Panc1 (cell line): ENCODE results near the gene CEP120. TPM values are rescaled to one million over a fixed set of nuclear protein-coding genes. Genes with fewer than 3 reads are reported as not detected.

ENCODE experiments used
- ATAC-seq: fragments of 200-7000 bp; cut with Tn5 transposase; 2 replicates; pipeline ENCODE4 v1.9.1; 2020; ENCODE audit warnings: mild to moderate bottlenecking, moderate library complexity
- BruUV-seq: library from RNA; stranded (reverse); fragments of 400-500 nt; replicated peaks from 2 replicates; lab custom pipeline; 2021; lab: Mats Ljungman, UMichigan
- CTCF ChIA-PET: fragments of 300-600 bp; sonication (Branson Sonifier 250); formaldehyde crosslinking; loops from one replicate; lab custom pipeline; 2022; ENCODE audit warnings: antibody characterized with exemption; lab: Charles Lee
- POLR2A ChIA-PET: fragments of 300-600 bp; sonication (Branson Sonifier 250); formaldehyde crosslinking; loops from one replicate; lab custom pipeline; 2022; ENCODE audit warnings: antibody characterized with exemption; lab: Charles Lee
- DNase-seq: peaks from one replicate; pipeline ENCODE4 v3.0.0-alpha.2; 2010; ENCODE audit warnings: low read depth, low spot score
- H3K27ac ChIP-seq: 2 replicates; pipeline ENCODE4 v1.5.1; 2011; ENCODE audit warnings: mild to moderate bottlenecking, low read length, inconsistent platforms
- H3K27me3 ChIP-seq: fragments of 200-500 bp; sonication (Bioruptor generic); 2 replicates; pipeline ENCODE4 v1.6.0; 2014; ENCODE audit warnings: low read length, inconsistent platforms; ENCODE audit not compliant: control insufficient read depth, insufficient read depth
- H3K36me3 ChIP-seq: fragments of 200-500 bp; sonication (Bioruptor generic); 2 replicates; pipeline ENCODE4 v1.5.1; 2014; ENCODE audit warnings: inconsistent platforms, mild to moderate bottlenecking, low read length, moderate library complexity; ENCODE audit not compliant: control insufficient read depth, insufficient read depth
- H3K4me1 ChIP-seq: 2 replicates; pipeline ENCODE4 v1.5.1; 2011; ENCODE audit warnings: inconsistent platforms, mild to moderate bottlenecking, low read length, moderate library complexity; ENCODE audit not compliant: control insufficient read depth, insufficient read depth
- H3K4me3 ChIP-seq, 2 experiments: 2 replicates each; pipeline ENCODE4 v1.5.1; 2011 to 2012; ENCODE audit warnings: low read depth in 2 of 2, low read length in 2 of 2, mild to moderate bottlenecking in 2 of 2, inconsistent platforms in 1 of 2, moderate library complexity in 1 of 2
- H3K9me3 ChIP-seq: fragments of 200-500 bp; sonication (Bioruptor generic); 2 replicates; pipeline ENCODE4 v1.5.1; 2014; ENCODE audit warnings: low read depth, mild to moderate bottlenecking, inconsistent platforms, low read length, moderate library complexity; ENCODE audit not compliant: control insufficient read depth, insufficient read depth
- CTCF ChIP-seq: fragments of 450-650 bp; IDR thresholded peaks from 2 replicates; pipeline ENCODE4 v1.5.1; 2017; ENCODE audit warnings: mild to moderate bottlenecking
- POLR2AphosphoS5 ChIP-seq: IDR thresholded peaks from 2 replicates; pipeline ENCODE4 v1.6.1; 2012; ENCODE audit warnings: mild to moderate bottlenecking, low read depth, low read length, moderate library complexity
- SIN3A ChIP-seq: IDR thresholded peaks from 2 replicates; pipeline ENCODE4 v1.6.1; 2012; ENCODE audit warnings: low read depth, mild to moderate bottlenecking, low read length, moderate library complexity, borderline replicate concordance; ENCODE audit not compliant: insufficient read depth
- TCF7L2 ChIP-seq: IDR thresholded peaks from 2 replicates; pipeline ENCODE4 v1.6.1; 2011; ENCODE audit warnings: mild to moderate bottlenecking, low read depth, low read length, inconsistent platforms
- in situ Hi-C: cut with HindIII; loops from 2 replicates; pipeline ENCODE4 v1.10.0; 2016; ENCODE audit warnings: low sequenced_read_pairs, low pct_unique_long_range_greater_than_20kb
- intact Hi-C: fragments of 100-400 bp; cut with micrococcal nuclease; formaldehyde crosslinking; loops from one replicate; pipeline ENCODE4 v1.10.0; 2022; ENCODE audit not compliant: unreplicated experiment
- total RNA-seq: library from RNA; stranded (reverse); gene quantifications from one replicate; pipeline ENCODE4 v1.2.1, GENCODE V29; 2021; ENCODE audit not compliant: unreplicated experiment
- TF ChIP-seq, protein P1 (sequence below), 2 experiments: IDR thresholded peaks; 2 replicates each; pipeline ENCODE4 v1.6.1; 2011 to 2012; ENCODE audit warnings: low read depth in 2 of 2, control low read depth in 1 of 2, low read length in 1 of 2, mild to moderate bottlenecking in 1 of 2, moderate library complexity in 1 of 2; ENCODE audit not compliant: insufficient read depth in 1 of 2

The CEP120 gene
- total RNA-seq, 1 experiment from 2014 or later, result 20.1 TPM

- no peak overlapping the region for H3K4me3 ChIP-seq
- ATAC-seq (no peak), DNase-seq (no peak)
- intact Hi-C loops, result no loop called here
- H3K27me3 ChIP-seq, result peaks cover 6% of the 10 kb centered on the region; the same call in 1 of the 2 replicates
- no peaks in the 10 kb centered on the region for H3K9me3 ChIP-seq
- in situ Hi-C loops, result no loop called here
- no peaks in the 10 kb centered on the region for H3K36me3 ChIP-seq
- CTCF ChIA-PET, result no interaction called here
- POLR2A ChIA-PET, result no interaction called here
- H3K27ac ChIP-seq, result no peak overlapping the region
- BruUV-seq, result no TSS peak
- TF ChIP-seq TCF7L2 (no peak), CTCF (no peak), SIN3A (no peak), POLR2AphosphoS5 (no peak)
- TF ChIP-seq, protein P1, sequence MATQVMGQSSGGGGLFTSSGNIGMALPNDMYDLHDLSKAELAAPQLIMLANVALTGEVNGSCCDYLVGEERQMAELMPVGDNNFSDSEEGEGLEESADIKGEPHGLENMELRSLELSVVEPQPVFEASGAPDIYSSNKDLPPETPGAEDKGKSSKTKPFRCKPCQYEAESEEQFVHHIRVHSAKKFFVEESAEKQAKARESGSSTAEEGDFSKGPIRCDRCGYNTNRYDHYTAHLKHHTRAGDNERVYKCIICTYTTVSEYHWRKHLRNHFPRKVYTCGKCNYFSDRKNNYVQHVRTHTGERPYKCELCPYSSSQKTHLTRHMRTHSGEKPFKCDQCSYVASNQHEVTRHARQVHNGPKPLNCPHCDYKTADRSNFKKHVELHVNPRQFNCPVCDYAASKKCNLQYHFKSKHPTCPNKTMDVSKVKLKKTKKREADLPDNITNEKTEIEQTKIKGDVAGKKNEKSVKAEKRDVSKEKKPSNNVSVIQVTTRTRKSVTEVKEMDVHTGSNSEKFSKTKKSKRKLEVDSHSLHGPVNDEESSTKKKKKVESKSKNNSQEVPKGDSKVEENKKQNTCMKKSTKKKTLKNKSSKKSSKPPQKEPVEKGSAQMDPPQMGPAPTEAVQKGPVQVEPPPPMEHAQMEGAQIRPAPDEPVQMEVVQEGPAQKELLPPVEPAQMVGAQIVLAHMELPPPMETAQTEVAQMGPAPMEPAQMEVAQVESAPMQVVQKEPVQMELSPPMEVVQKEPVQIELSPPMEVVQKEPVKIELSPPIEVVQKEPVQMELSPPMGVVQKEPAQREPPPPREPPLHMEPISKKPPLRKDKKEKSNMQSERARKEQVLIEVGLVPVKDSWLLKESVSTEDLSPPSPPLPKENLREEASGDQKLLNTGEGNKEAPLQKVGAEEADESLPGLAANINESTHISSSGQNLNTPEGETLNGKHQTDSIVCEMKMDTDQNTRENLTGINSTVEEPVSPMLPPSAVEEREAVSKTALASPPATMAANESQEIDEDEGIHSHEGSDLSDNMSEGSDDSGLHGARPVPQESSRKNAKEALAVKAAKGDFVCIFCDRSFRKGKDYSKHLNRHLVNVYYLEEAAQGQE (IDR thresholded peaks at IDR 0.05; ENCODE audit: insufficient read depth in 1 of 2, low read depth in 2 of 2, low read length in 1 of 2), result no peak
- H3K4me1 ChIP-seq, result no peaks in the 10 kb centered on the region
Measured at GRCh38 chr5:123451047-123451446, 27.8 kb upstream of the CEP120 start.

DNA sequence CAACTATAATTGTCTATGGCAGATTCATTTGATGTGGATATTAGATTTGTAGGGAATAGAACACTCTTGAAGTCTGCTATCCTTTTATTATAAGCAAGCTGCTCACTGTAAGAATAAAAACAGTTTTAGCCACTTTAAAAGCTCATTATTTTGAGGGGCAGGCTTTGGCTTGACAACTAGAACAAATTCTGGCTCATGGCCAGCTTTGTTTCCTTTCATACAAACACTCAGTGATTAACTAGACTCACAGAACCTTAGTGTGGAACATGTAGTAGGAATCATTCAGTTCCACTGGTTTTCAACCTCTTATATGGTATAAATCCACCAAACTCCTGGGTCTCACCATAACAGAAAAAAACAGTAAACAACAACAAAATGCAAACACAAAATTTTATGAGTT is 27.4 kb upstream of the CEP120 start:
- Histone ChIP-seq H3K4me1 (no peaks in the 10 kb centered on the region), H3K27me3 (peaks cover 6% of the 10 kb centered on the region; the same call in 1 of the 2 replicates), H3K27ac (no peak overlapping the region), H3K36me3 (no peaks in the 10 kb centered on the region), H3K9me3 (no peaks in the 10 kb centered on the region), H3K4me3 (no peak overlapping the region)
- POLR2A ChIA-PET, result no interaction called here
- TF ChIP-seq, protein P1 (IDR thresholded peaks at IDR 0.05; ENCODE audit: insufficient read depth in 1 of 2, low read depth in 2 of 2, low read length in 1 of 2), result no peak
- no peak for TF ChIP-seq TCF7L2
- no peak for TF ChIP-seq SIN3A
- TF ChIP-seq POLR2AphosphoS5, result no peak
- TF ChIP-seq CTCF, result no peak
- DNase-seq (no peak), ATAC-seq (no peak)
- intact Hi-C loops (no loop called here), in situ Hi-C loops (no loop called here)
- CTCF ChIA-PET, result no interaction called here
- no TSS peak for BruUV-seq
